ENCODE data around the gene PHTF2. TPM values are rescaled to one million over a fixed set of nuclear protein-coding genes. Genes with fewer than 3 reads are reported as not detected.
A peak's percentile ranks its signal among the peaks of the same experiment; 100 is the strongest.

Gene PHTF2
- total and polyA plus RNA-seq, 4 experiments from 2014 or later: 19.6 to 34.1 (median 29.9) TPM

GRCh38 chr7:77839919-77840318 lies 41.3 kb downstream of the PHTF2 start:
- Mint-ChIP-seq H3K4me3 (peak overlapping the region in 1 of 8 donors; percentile 7), H3K27ac (peak overlapping the region in 1 of 7 donors; percentile 32), H3K36me3 (peaks cover 6 to 16% of the 10 kb centered on the region in 2 donors), H3K4me1 (peaks cover 25 to 43% (median 32%) of the 10 kb centered on the region in 4 donors), H3K27me3 (no peaks in the 10 kb centered on the region), H3K9me3 (peaks cover 0 to 3% (median 0%) of the 10 kb centered on the region in 8 donors)
- Histone ChIP-seq H3K9me3 (ENCODE audit: control insufficient read depth in 1 of 2, low read length in 2 of 2) (no peaks in the 10 kb centered on the region), H3K4me1 (ENCODE audit: insufficient read depth, low read length) (peaks cover 32% of the 10 kb centered on the region), H3K4me3 (ENCODE audit: low read length in 2 of 2) (no peak overlapping the region), H3K27ac (ENCODE audit: low read depth, low read length) (no peak overlapping the region), H3K36me3 (ENCODE audit: insufficient read depth, low read length) (no peaks in the 10 kb centered on the region), H3K27me3 (ENCODE audit: insufficient read depth, low read length) (no peaks in the 10 kb centered on the region)
- ChIA-PET CTCF (ENCODE audit: partially characterized antibody) (no interaction called here), POLR2A (ENCODE audit: partially characterized antibody) (interaction anchor here (0.6 to 1.8 kb wide), 3 partner anchors 9 to 61 kb away, joined by 3 to 7 read pairs (median 3); no protein-coding TSS in a partner anchor)
- DNase-seq: no peak
- intact Hi-C loops (cut with micrococcal nuclease): no loop called here

- Mint-ChIP-seq H3K27me3 (no peaks in the 10 kb centered on the region), H3K4me3 (no peak overlapping the region), H3K4me1 (peaks cover 28 to 57% (median 34%) of the 10 kb centered on the region in 4 donors), H3K9me3 (peaks cover 0 to 3% (median 0%) of the 10 kb centered on the region in 8 donors), H3K36me3 (peaks cover 15 to 16% of the 10 kb centered on the region in 2 donors), H3K27ac (peak overlapping the region in 1 of 7 donors; percentile 61)
- H3K27ac ChIP-seq (ENCODE audit: low read depth, low read length): no peak overlapping the region
- CTCF ChIA-PET (ENCODE audit: partially characterized antibody): no interaction called here
- POLR2A ChIA-PET (ENCODE audit: partially characterized antibody): no interaction called here
- no peaks in the 10 kb centered on the region for H3K27me3 ChIP-seq (ENCODE audit: insufficient read depth, low read length)
- intact Hi-C loops (cut with micrococcal nuclease): no loop called here
- DNase-seq: no peak
- no peaks in the 10 kb centered on the region for H3K9me3 ChIP-seq (ENCODE audit: control insufficient read depth in 1 of 2, low read length in 2 of 2)
- no peaks in the 10 kb centered on the region for H3K36me3 ChIP-seq (ENCODE audit: insufficient read depth, low read length)
- H3K4me1 ChIP-seq (ENCODE audit: insufficient read depth, low read length): peaks cover 41% of the 10 kb centered on the region
- H3K4me3 ChIP-seq (ENCODE audit: low read length in 2 of 2): no peak overlapping the region
These were observed 44.6 kb downstream of the PHTF2 start for GRCh38 chr7:77843194-77843593.

- Mint-ChIP-seq H3K4me1 (peaks cover 34 to 58% (median 45%) of the 10 kb centered on the region in 4 donors), H3K36me3 (peaks cover 29 to 32% of the 10 kb centered on the region in 2 donors), H3K4me3 (no peak overlapping the region), H3K27ac (peak overlapping the region in 2 of 7 donors; percentile 29 to 31), H3K9me3 (peaks cover 0 to 3% (median 0%) of the 10 kb centered on the region in 8 donors), H3K27me3 (no peaks in the 10 kb centered on the region)
- Histone ChIP-seq H3K36me3 (ENCODE audit: insufficient read depth, low read length) (no peaks in the 10 kb centered on the region), H3K27ac (ENCODE audit: low read depth, low read length) (no peak overlapping the region), H3K4me1 (ENCODE audit: insufficient read depth, low read length) (peaks cover 34% of the 10 kb centered on the region), H3K27me3 (ENCODE audit: insufficient read depth, low read length) (no peaks in the 10 kb centered on the region), H3K9me3 (ENCODE audit: control insufficient read depth in 1 of 2, low read length in 2 of 2) (no peaks in the 10 kb centered on the region), H3K4me3 (ENCODE audit: low read length in 2 of 2) (no peak overlapping the region)
- intact Hi-C loops (cut with micrococcal nuclease): no loop called here
- CTCF ChIA-PET (ENCODE audit: partially characterized antibody): interaction anchor here (0.7 kb wide), 1 partner anchor 16 kb away, joined by 3 read pairs; no protein-coding TSS in a partner anchor
- POLR2A ChIA-PET (ENCODE audit: partially characterized antibody): interaction anchor here (1.2 to 1.6 kb wide), 2 partner anchors 12 kb away, joined by 3 to 8 read pairs; no protein-coding TSS in a partner anchor
- no peak for DNase-seq
These were observed 47.9 kb downstream of the PHTF2 start for GRCh38 chr7:77846317-77847092.

- POLR2A ChIA-PET (ENCODE audit: partially characterized antibody): no interaction called here
- H3K27me3 Mint-ChIP-seq: no peaks in the 10 kb centered on the region
- CTCF ChIA-PET (ENCODE audit: partially characterized antibody): no interaction called here
- H3K36me3 ChIP-seq (ENCODE audit: insufficient read depth, low read length): no peaks in the 10 kb centered on the region
- H3K9me3 Mint-ChIP-seq: peaks cover 0 to 1% (median 0%) of the 10 kb centered on the region in 8 donors
- H3K27ac Mint-ChIP-seq: peak overlapping the region in 1 of 7 donors; percentile 23
- no peak overlapping the region for H3K27ac ChIP-seq (ENCODE audit: low read depth, low read length)
- H3K36me3 Mint-ChIP-seq: peaks cover 24 to 31% of the 10 kb centered on the region in 2 donors
- intact Hi-C loops (cut with micrococcal nuclease): no loop called here
- H3K4me3 ChIP-seq (ENCODE audit: low read length in 2 of 2): no peak overlapping the region
- H3K4me3 Mint-ChIP-seq: peak overlapping the region in 2 of 8 donors; percentile 8 to 39
- H3K27me3 ChIP-seq (ENCODE audit: insufficient read depth, low read length): no peaks in the 10 kb centered on the region
- DNase-seq: no peak
- peaks cover 45 to 72% (median 58%) of the 10 kb centered on the region in 4 donors for H3K4me1 Mint-ChIP-seq
- H3K4me1 ChIP-seq (ENCODE audit: insufficient read depth, low read length): peaks cover 49% of the 10 kb centered on the region
- H3K9me3 ChIP-seq (ENCODE audit: control insufficient read depth in 1 of 2, low read length in 2 of 2): no peaks in the 10 kb centered on the region
These were observed 57.0 kb downstream of the PHTF2 start for GRCh38 chr7:77855371-77856083.

- POLR2A ChIA-PET (ENCODE audit: partially characterized antibody): no interaction called here
- no peaks in the 10 kb centered on the region for H3K36me3 ChIP-seq (ENCODE audit: insufficient read depth, low read length)
- no peak for DNase-seq
- peaks cover 38% of the 10 kb centered on the region for H3K4me1 ChIP-seq (ENCODE audit: insufficient read depth, low read length)
- Mint-ChIP-seq H3K9me3 (no peaks in the 10 kb centered on the region), H3K27ac (peak overlapping the region in 5 of 7 donors; percentile 3 to 80 (median 22)), H3K27me3 (no peaks in the 10 kb centered on the region), H3K4me3 (peak overlapping the region in 4 of 8 donors; percentile 13 to 59 (median 52)), H3K4me1 (peaks cover 36 to 56% (median 46%) of the 10 kb centered on the region in 4 donors), H3K36me3 (peaks cover 14 to 30% of the 10 kb centered on the region in 2 donors)
- intact Hi-C loops (cut with micrococcal nuclease): no loop called here
- CTCF ChIA-PET (ENCODE audit: partially characterized antibody): interaction anchor here (1.2 kb wide), 1 partner anchor 60 kb away, joined by 3 read pairs; the partner anchor contains the start of genes PHTF2 and TMEM60
- H3K27ac ChIP-seq (ENCODE audit: low read depth, low read length): no peak overlapping the region
- H3K9me3 ChIP-seq (ENCODE audit: control insufficient read depth in 1 of 2, low read length in 2 of 2): no peaks in the 10 kb centered on the region
- no peak overlapping the region for H3K4me3 ChIP-seq (ENCODE audit: low read length in 2 of 2)
- H3K27me3 ChIP-seq (ENCODE audit: insufficient read depth, low read length): no peaks in the 10 kb centered on the region
These were observed 59.7 kb downstream of the PHTF2 start for GRCh38 chr7:77858278-77858677.

GRCh38 chr7:77859343-77859742 lies 60.8 kb downstream of the PHTF2 start:
- no peaks in the 10 kb centered on the region for H3K27me3 Mint-ChIP-seq
- H3K36me3 ChIP-seq (ENCODE audit: insufficient read depth, low read length): no peaks in the 10 kb centered on the region

GRCh38 chr7:77862691-77863090 lies 64.1 kb downstream of the PHTF2 start:
- CTCF ChIA-PET (ENCODE audit: partially characterized antibody): interaction anchor here (1.1 kb wide), 1 partner anchor 64 kb away, joined by 4 read pairs; the partner anchor contains the start of genes PHTF2 and TMEM60
- H3K4me3 ChIP-seq (ENCODE audit: low read length in 2 of 2): no peak overlapping the region

More at GRCh38 chr7:77859343-77859742, 60.8 kb downstream of the PHTF2 start:
- Mint-ChIP-seq H3K9me3 (no peaks in the 10 kb centered on the region), H3K27ac (peak overlapping the region in 1 of 7 donors; percentile 30), H3K36me3 (peaks cover 10 to 20% of the 10 kb centered on the region in 2 donors), H3K4me1 (peaks cover 35 to 53% (median 46%) of the 10 kb centered on the region in 4 donors), H3K4me3 (peak overlapping the region in 4 of 8 donors; percentile 0 to 48 (median 10))
- Histone ChIP-seq H3K27me3 (ENCODE audit: insufficient read depth, low read length) (no peaks in the 10 kb centered on the region), H3K27ac (ENCODE audit: low read depth, low read length) (no peak overlapping the region), H3K9me3 (ENCODE audit: control insufficient read depth in 1 of 2, low read length in 2 of 2) (no peaks in the 10 kb centered on the region), H3K4me1 (ENCODE audit: insufficient read depth, low read length) (peaks cover 33% of the 10 kb centered on the region), H3K4me3 (ENCODE audit: low read length in 2 of 2) (no peak overlapping the region)
- intact Hi-C loops (cut with micrococcal nuclease): no loop called here
- CTCF ChIA-PET (ENCODE audit: partially characterized antibody): interaction anchor here (0.9 kb wide), 1 partner anchor 25 kb away, joined by 3 read pairs; no protein-coding TSS in a partner anchor
- no peak for DNase-seq
- POLR2A ChIA-PET (ENCODE audit: partially characterized antibody): no interaction called here

More at GRCh38 chr7:77862691-77863090, 64.1 kb downstream of the PHTF2 start:
- no peaks in the 10 kb centered on the region for H3K9me3 Mint-ChIP-seq
- peaks cover 3 to 6% of the 10 kb centered on the region in 2 donors for H3K36me3 Mint-ChIP-seq
- Histone ChIP-seq H3K4me1 (ENCODE audit: insufficient read depth, low read length) (peaks cover 29% of the 10 kb centered on the region), H3K27me3 (ENCODE audit: insufficient read depth, low read length) (no peaks in the 10 kb centered on the region), H3K36me3 (ENCODE audit: insufficient read depth, low read length) (no peaks in the 10 kb centered on the region), H3K9me3 (ENCODE audit: control insufficient read depth in 1 of 2, low read length in 2 of 2) (no peaks in the 10 kb centered on the region), H3K27ac (ENCODE audit: low read depth, low read length) (no peak overlapping the region)
- no peak overlapping the region for H3K27ac Mint-ChIP-seq
- H3K27me3 Mint-ChIP-seq: no peaks in the 10 kb centered on the region
- POLR2A ChIA-PET (ENCODE audit: partially characterized antibody): no interaction called here
- peaks cover 33 to 63% (median 51%) of the 10 kb centered on the region in 4 donors for H3K4me1 Mint-ChIP-seq
- H3K4me3 Mint-ChIP-seq: no peak overlapping the region
- no peak for DNase-seq
- intact Hi-C loops (cut with micrococcal nuclease): no loop called here
